ENCODE results near the gene REN.

REN gene

DNA sequence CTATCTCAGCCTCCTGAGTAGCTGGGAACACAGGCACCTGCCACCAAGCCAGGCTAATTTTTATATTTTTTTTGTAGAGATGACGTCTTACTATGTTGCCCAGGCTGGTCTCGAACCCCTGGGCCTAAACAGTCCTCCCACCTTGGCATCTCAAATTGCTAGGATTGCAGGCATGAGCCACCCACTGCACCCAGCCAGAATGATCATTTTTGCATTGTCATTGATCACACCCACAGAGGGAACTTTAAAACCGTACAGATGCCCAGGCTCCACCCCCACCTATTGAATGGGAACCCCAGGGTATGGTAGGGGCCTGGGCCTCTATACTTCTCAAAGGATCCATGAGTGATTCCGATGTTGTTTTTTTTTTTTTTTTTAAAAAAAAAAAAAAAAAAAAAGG is 51.0 kb downstream of the REN start:
- no peak for TF ChIP-seq FOXP2 (optimal IDR thresholded peaks at IDR 0.05; ENCODE audit: borderline replicate concordance, extremely low read depth, extremely low read length, insufficient read depth)
- TF ChIP-seq POLR2AphosphoS5 (IDR thresholded peaks at IDR 0.05; ENCODE audit: low read depth, low read length): no peak
- no peak for TF ChIP-seq TAF1 (IDR thresholded peaks at IDR 0.05; ENCODE audit: borderline replicate concordance, insufficient read depth, low read length)
- TF ChIP-seq, protein P1, sequence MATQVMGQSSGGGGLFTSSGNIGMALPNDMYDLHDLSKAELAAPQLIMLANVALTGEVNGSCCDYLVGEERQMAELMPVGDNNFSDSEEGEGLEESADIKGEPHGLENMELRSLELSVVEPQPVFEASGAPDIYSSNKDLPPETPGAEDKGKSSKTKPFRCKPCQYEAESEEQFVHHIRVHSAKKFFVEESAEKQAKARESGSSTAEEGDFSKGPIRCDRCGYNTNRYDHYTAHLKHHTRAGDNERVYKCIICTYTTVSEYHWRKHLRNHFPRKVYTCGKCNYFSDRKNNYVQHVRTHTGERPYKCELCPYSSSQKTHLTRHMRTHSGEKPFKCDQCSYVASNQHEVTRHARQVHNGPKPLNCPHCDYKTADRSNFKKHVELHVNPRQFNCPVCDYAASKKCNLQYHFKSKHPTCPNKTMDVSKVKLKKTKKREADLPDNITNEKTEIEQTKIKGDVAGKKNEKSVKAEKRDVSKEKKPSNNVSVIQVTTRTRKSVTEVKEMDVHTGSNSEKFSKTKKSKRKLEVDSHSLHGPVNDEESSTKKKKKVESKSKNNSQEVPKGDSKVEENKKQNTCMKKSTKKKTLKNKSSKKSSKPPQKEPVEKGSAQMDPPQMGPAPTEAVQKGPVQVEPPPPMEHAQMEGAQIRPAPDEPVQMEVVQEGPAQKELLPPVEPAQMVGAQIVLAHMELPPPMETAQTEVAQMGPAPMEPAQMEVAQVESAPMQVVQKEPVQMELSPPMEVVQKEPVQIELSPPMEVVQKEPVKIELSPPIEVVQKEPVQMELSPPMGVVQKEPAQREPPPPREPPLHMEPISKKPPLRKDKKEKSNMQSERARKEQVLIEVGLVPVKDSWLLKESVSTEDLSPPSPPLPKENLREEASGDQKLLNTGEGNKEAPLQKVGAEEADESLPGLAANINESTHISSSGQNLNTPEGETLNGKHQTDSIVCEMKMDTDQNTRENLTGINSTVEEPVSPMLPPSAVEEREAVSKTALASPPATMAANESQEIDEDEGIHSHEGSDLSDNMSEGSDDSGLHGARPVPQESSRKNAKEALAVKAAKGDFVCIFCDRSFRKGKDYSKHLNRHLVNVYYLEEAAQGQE (IDR thresholded peaks at IDR 0.05; ENCODE audit: insufficient read depth in 1 of 2, low read depth in 2 of 2, low read length in 2 of 2): no peak
- TF ChIP-seq SIN3A (IDR thresholded peaks at IDR 0.05; ENCODE audit: borderline replicate concordance, insufficient read depth, low read length): no peak

DNA sequence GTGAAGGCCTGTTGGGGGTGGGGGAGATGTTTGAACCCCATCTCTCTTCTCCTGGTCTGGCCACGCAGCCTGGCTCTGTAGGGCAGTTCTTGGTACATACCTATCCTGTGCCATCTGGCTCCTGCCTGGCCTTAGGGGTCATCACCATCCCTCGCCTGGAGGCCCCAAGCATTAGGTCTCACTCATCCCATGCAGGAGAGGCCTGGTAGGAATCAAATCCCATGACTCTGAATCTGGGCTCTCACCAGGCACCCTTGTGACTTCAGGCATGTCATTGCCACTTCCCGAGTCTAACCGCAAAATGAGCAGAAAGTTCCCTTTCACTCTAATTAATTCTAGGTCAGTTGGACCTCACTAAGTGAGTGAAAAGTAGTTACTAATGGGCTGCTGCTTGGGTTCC is 51.5 kb downstream of the REN start:
- TF ChIP-seq, protein P1 (IDR thresholded peaks at IDR 0.05; ENCODE audit: insufficient read depth in 1 of 2, low read depth in 2 of 2, low read length in 2 of 2): no peak
- no peak for TF ChIP-seq FOXP2 (optimal IDR thresholded peaks at IDR 0.05; ENCODE audit: borderline replicate concordance, extremely low read depth, extremely low read length, insufficient read depth)
- no peak for TF ChIP-seq TAF1 (IDR thresholded peaks at IDR 0.05; ENCODE audit: borderline replicate concordance, insufficient read depth, low read length)
- TF ChIP-seq POLR2AphosphoS5 (IDR thresholded peaks at IDR 0.05; ENCODE audit: low read depth, low read length): no peak
- TF ChIP-seq SIN3A (IDR thresholded peaks at IDR 0.05; ENCODE audit: borderline replicate concordance, insufficient read depth, low read length): no peak

DNA sequence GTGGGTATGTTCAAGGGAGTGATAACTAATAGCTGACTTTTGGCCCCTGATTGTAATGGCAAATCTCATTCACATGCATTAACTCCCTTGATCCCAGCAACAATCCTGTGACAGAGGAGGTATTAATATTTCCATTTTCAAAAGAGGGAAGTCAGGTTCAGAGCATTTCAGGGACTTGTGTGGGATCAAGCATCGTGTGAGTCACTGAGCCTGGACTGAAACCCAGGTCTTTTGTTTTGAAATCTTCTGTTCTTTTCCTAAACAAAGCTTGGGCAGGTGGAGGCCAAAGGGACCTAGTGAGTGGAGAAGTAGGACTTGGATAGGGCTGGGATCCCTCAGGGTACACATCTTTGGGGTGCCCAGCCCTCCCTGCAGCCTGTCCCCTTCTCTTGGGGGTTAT is 52.2 kb downstream of the REN start:
- TF ChIP-seq FOXP2 (optimal IDR thresholded peaks at IDR 0.05; ENCODE audit: borderline replicate concordance, extremely low read depth, extremely low read length, insufficient read depth) (no peak), SIN3A (IDR thresholded peaks at IDR 0.05; ENCODE audit: borderline replicate concordance, insufficient read depth, low read length) (no peak), TAF1 (IDR thresholded peaks at IDR 0.05; ENCODE audit: borderline replicate concordance, insufficient read depth, low read length) (no peak), POLR2AphosphoS5 (IDR thresholded peaks at IDR 0.05; ENCODE audit: low read depth, low read length) (no peak)
- TF ChIP-seq, protein P1 (IDR thresholded peaks at IDR 0.05; ENCODE audit: insufficient read depth in 1 of 2, low read depth in 2 of 2, low read length in 2 of 2): no peak

DNA sequence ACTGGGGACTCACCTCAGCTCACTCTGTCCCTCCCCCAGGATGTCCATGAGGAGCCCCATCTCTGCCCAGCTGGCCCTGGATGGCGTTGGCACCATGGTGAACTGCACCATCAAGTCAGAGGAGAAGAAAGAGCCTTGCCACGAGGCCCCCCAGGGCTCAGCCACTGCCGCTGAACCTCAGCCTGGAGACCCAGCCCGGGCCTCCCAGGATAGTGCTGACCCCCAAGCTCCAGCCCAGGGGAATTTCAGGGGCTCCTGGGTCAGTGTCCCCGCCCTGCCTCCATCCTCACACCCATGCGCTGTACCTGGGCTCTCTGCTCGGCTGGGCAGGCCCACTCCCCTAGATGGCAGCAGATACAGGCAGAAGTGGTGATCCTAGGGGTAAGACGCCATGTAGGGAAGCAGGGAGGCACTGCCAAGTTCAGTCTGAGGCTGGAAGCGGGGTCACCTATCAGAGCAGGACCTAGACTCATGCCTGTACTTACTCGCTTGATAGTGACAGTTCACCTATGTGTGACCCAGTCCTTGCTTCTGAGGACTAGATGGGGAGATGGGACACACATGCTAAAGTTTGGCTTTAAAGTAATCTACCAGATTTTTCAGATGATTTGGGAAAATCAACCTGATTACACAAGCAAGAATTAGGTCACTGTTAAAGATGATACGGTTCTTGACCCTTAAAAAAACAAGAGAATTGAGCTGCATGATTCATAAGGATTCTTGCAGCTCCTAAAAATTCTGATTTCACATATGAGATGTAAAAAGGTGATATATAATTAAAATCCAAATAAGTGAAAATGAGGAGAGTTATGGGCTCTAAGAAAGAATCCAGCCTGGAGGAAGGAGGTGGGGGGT is 53.0 kb downstream of the REN start:
- no peak for TF ChIP-seq FOXP2 (optimal IDR thresholded peaks at IDR 0.05; ENCODE audit: borderline replicate concordance, extremely low read depth, extremely low read length, insufficient read depth)
- no peak for TF ChIP-seq TAF1 (IDR thresholded peaks at IDR 0.05; ENCODE audit: borderline replicate concordance, insufficient read depth, low read length)
- TF ChIP-seq, protein P1 (IDR thresholded peaks at IDR 0.05; ENCODE audit: insufficient read depth in 1 of 2, low read depth in 2 of 2, low read length in 2 of 2): no peak
- no peak for TF ChIP-seq POLR2AphosphoS5 (IDR thresholded peaks at IDR 0.05; ENCODE audit: low read depth, low read length)
- TF ChIP-seq SIN3A (IDR thresholded peaks at IDR 0.05; ENCODE audit: borderline replicate concordance, insufficient read depth, low read length): no peak

Measured in PFSK-1 (cell line).